Central memory CD8-positive, alpha-beta T cell (primary cell): ENCODE measurements around the gene IFI44.

Experiments
- ATAC-seq: fragments of 150-1000 bp; cut with Tn5 transposase; replicated peaks from 2 replicates; pipeline ENCODE4 v1.10.0; 2022; ENCODE audit warnings: mild to moderate bottlenecking, moderate FRiP score, moderate number of reproducible peaks; ENCODE audit not compliant: poor library complexity, severe bottlenecking; ENCODE audit errors: extremely low read depth
- DNase-seq, 2 donors: peaks; one replicate each; pipeline ENCODE4 v3.0.0; 2021; ENCODE audit warnings: low spot score in 2 of 2
- H3K27ac Mint-ChIP-seq: one replicate; pipeline ENCODE4 v1.8.0; 2022; ENCODE audit warnings: low read depth, mild to moderate bottlenecking, moderate library complexity, mixed read lengths
- H3K27me3 Mint-ChIP-seq: one replicate; pipeline ENCODE4 v1.8.0; 2022; ENCODE audit warnings: mixed read lengths
- H3K36me3 Mint-ChIP-seq: one replicate; pipeline ENCODE4 v1.8.0; 2022; ENCODE audit warnings: mild to moderate bottlenecking, moderate library complexity, mixed read lengths; ENCODE audit not compliant: insufficient read depth
- H3K4me1 Mint-ChIP-seq: one replicate; pipeline ENCODE4 v1.8.0; 2022; ENCODE audit warnings: mixed read lengths
- H3K4me3 Mint-ChIP-seq: one replicate; pipeline ENCODE4 v1.8.0; 2022; ENCODE audit warnings: mild to moderate bottlenecking, moderate library complexity, mixed read lengths
- H3K9me3 Mint-ChIP-seq: one replicate; pipeline ENCODE4 v1.8.0; 2022; ENCODE audit warnings: mixed read lengths

IFI44 gene

DNA sequence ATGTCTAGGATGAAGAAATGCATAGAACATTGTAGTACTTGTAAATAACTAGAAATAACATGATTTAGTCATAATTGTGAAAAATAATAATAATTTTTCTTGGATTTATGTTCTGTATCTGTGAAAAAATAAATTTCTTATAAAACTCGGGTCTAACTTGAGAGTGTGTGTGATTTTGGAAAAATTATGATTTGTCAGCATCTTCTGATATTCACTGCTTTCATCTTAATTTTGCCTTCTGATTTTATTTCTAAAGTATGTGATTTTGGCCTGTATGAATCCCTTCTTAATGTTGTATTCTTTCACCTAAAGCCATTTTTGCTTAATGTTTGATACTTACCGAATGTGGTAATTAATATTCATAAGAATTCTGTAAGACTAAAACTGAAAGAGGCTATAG is 14.3 kb downstream of the IFI44 start:
- peaks cover 34% of the 10 kb centered on the region for H3K36me3 Mint-ChIP-seq
- no peak overlapping the region for H3K27ac Mint-ChIP-seq
- H3K4me1 Mint-ChIP-seq, result peaks cover 6% of the 10 kb centered on the region
- ATAC-seq (no peak), DNase-seq (no peak)
- H3K27me3 Mint-ChIP-seq, result no peaks in the 10 kb centered on the region
- no peaks in the 10 kb centered on the region for H3K9me3 Mint-ChIP-seq
- H3K4me3 Mint-ChIP-seq, result no peak overlapping the region

- DNase-seq, result no peak
- peaks cover 30% of the 10 kb centered on the region for H3K36me3 Mint-ChIP-seq
These were observed 15.1 kb downstream of the IFI44 start for GRCh38 chr1:78664763-78665162.

GRCh38 chr1:78665809-78666208 is 16.2 kb downstream of the IFI44 start:
- H3K27me3 Mint-ChIP-seq, result no peaks in the 10 kb centered on the region
- no peak overlapping the region for H3K4me3 Mint-ChIP-seq
- H3K36me3 Mint-ChIP-seq, result peaks cover 21% of the 10 kb centered on the region
- DNase-seq (no peak), ATAC-seq (no peak)
- H3K27ac Mint-ChIP-seq, result no peak overlapping the region
- H3K4me1 Mint-ChIP-seq, result no peaks in the 10 kb centered on the region
- H3K9me3 Mint-ChIP-seq, result no peaks in the 10 kb centered on the region

More at GRCh38 chr1:78664763-78665162, 15.1 kb downstream of the IFI44 start:
- Mint-ChIP-seq H3K27me3 (no peaks in the 10 kb centered on the region), H3K9me3 (no peaks in the 10 kb centered on the region), H3K4me1 (peaks cover 2% of the 10 kb centered on the region), H3K27ac (no peak overlapping the region), H3K4me3 (no peak overlapping the region)
- no peak for ATAC-seq

DNA sequence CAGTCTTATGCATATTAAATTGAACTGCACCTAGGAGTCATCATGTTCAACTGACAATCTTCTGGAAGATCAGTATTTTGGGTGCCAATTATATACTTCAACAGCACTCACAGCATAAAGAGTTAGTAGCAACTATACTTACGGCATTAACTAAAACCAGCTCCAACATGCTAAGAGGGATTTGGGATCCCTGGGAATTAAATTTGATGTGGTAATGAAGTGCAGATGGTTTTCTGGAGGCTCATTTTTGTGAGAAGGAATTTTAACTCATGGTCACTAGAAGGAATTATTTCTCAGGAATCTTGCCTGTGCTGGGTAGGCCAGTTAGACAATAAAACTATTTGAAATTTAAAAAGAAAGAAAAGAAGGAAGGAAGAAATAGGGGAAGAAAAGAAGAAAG is 18.3 kb downstream of the IFI44 start:
- no peak for DNase-seq
- no peak overlapping the region for H3K27ac Mint-ChIP-seq
- no peaks in the 10 kb centered on the region for H3K9me3 Mint-ChIP-seq
- no peak for ATAC-seq
- no peaks in the 10 kb centered on the region for H3K27me3 Mint-ChIP-seq
- no peak overlapping the region for H3K4me3 Mint-ChIP-seq
- H3K4me1 Mint-ChIP-seq, result peaks cover 6% of the 10 kb centered on the region
- peaks cover 6% of the 10 kb centered on the region for H3K36me3 Mint-ChIP-seq

DNA sequence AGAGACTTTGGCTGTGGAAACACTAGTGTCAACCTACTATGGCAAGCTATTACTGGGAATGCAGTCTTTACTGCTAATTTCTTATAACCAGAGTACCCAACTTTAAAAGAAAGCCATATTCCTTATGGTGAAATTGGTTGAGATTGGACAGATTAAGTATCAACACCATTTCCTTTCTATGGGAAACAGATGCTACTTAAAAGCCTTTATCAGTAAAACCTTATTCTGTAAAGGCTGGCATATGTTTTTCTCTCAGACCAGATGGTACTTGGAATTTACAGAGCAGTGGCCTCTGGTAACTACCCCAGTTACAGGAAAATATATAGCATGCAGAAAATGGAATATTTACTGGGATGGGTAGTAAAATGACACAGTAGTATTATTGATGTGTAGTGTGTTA is 18.8 kb downstream of the IFI44 start:
- no peaks in the 10 kb centered on the region for H3K9me3 Mint-ChIP-seq
- DNase-seq (no peak), ATAC-seq (no peak)
- H3K27ac Mint-ChIP-seq, result no peak overlapping the region
- no peak overlapping the region for H3K4me3 Mint-ChIP-seq
- no peaks in the 10 kb centered on the region for H3K27me3 Mint-ChIP-seq
- H3K4me1 Mint-ChIP-seq, result peaks cover 6% of the 10 kb centered on the region
- H3K36me3 Mint-ChIP-seq, result peaks cover 1% of the 10 kb centered on the region

DNA sequence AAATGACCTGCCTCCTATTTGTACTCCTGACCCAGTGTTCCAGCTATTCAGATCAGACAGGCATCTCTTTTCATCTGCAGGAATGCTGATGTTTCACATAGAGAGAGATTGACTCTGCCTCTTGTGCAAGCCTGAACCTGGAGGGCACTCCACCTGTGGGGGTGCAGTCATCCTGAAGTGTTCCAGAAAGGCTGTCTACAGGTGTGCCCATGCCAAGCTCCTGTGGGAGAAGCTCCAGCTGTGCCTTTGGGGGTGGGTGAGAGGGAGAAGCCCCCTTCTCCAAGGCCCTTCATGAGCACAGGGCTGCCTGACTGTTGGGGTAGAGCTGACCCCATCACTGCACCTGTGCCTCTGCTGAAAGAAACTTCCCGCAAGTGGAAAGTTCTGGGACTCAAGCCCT is 22.8 kb downstream of the IFI44 start:
- Mint-ChIP-seq H3K4me3 (no peak overlapping the region), H3K9me3 (no peaks in the 10 kb centered on the region), H3K36me3 (no peaks in the 10 kb centered on the region), H3K27me3 (no peaks in the 10 kb centered on the region), H3K4me1 (peaks cover 6% of the 10 kb centered on the region), H3K27ac (no peak overlapping the region)
- ATAC-seq (no peak), DNase-seq (no peak)

DNA sequence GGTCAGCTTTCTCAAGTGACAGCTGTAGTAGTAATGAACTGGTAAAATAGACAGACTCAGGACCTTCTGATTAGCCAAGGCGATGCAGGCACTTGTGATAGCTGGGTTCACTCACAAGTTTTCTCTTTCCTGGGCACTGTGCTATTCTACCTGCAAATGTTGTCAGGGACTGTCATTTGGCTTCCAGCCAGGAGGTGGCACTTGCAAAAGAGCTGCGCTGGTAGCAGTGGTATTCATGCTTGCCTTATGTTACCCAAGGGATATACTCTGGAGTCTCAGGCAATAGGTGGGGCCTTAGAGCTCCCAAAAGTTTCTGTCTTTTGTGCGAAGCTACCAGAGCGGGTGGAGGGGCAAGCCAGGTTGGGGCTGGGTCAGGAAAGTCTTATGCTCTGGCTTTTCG is 23.5 kb downstream of the IFI44 start:
- no peak for ATAC-seq
- H3K9me3 Mint-ChIP-seq, result no peaks in the 10 kb centered on the region
- H3K36me3 Mint-ChIP-seq, result no peaks in the 10 kb centered on the region
- no peak overlapping the region for H3K27ac Mint-ChIP-seq
- no peaks in the 10 kb centered on the region for H3K27me3 Mint-ChIP-seq
- DNase-seq, result no peak
- no peak overlapping the region for H3K4me3 Mint-ChIP-seq
- peaks cover 9% of the 10 kb centered on the region for H3K4me1 Mint-ChIP-seq

GRCh38 chr1:78676347-78676982 is 26.8 kb downstream of the IFI44 start:
- Mint-ChIP-seq H3K9me3 (no peaks in the 10 kb centered on the region), H3K27me3 (no peaks in the 10 kb centered on the region)
- ATAC-seq, result no peak

DNA sequence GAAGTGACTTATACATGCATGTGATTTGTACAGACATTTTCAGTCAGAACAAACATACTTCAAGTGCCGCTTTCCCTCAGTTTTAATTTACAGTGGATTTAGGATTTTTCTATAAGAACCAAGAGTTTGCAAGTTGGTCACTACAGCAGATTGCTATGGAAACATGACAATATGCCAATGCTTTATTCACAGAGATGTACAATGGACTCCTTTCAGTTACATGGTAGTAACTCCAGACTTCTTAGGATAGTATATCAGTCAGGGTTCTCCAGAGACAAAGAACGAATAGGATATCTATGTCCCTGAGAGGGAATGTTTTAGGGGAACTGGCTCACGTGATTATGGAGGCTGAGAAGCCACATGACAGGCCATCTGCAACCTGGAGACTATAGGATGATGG is 27.4 kb downstream of the IFI44 start:
- no peak overlapping the region for H3K4me3 Mint-ChIP-seq
- ATAC-seq (no peak), DNase-seq (no peak)
- H3K27ac Mint-ChIP-seq, result no peak overlapping the region
- no peaks in the 10 kb centered on the region for H3K9me3 Mint-ChIP-seq
- H3K27me3 Mint-ChIP-seq, result no peaks in the 10 kb centered on the region
- H3K4me1 Mint-ChIP-seq, result peaks cover 6% of the 10 kb centered on the region
- no peaks in the 10 kb centered on the region for H3K36me3 Mint-ChIP-seq

More at GRCh38 chr1:78676347-78676982, 26.8 kb downstream of the IFI44 start:
- H3K27ac Mint-ChIP-seq, result no peak overlapping the region
- no peak overlapping the region for H3K4me3 Mint-ChIP-seq
- no peak for DNase-seq
- peaks cover 10% of the 10 kb centered on the region for H3K4me1 Mint-ChIP-seq
- H3K36me3 Mint-ChIP-seq, result no peaks in the 10 kb centered on the region

DNA sequence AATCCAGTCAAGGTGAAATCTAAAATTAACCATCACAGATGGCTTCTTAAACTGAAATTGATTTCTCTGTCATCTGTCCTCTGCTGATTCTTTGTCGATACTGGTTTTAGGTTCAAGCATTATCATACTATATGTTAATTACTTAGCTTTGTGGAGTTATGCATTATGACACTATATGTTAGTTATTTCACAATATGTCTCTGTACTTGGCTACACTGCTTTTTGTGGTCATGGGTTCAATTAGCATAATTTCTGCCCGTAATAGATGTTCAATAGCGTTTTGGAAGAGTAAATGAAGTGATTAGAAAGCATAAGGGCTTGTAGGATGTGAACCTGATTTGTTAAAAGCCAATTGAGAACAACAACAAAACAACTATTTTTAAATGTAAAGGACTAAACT is 28.2 kb downstream of the IFI44 start:
- DNase-seq, result no peak
- Mint-ChIP-seq H3K4me1 (peaks cover 6% of the 10 kb centered on the region), H3K4me3 (no peak overlapping the region), H3K9me3 (no peaks in the 10 kb centered on the region), H3K36me3 (no peaks in the 10 kb centered on the region), H3K27ac (no peak overlapping the region), H3K27me3 (no peaks in the 10 kb centered on the region)
- ATAC-seq, result no peak

- Mint-ChIP-seq H3K9me3 (no peaks in the 10 kb centered on the region), H3K4me1 (peaks cover 6% of the 10 kb centered on the region), H3K27ac (no peak overlapping the region), H3K36me3 (no peaks in the 10 kb centered on the region), H3K27me3 (no peaks in the 10 kb centered on the region), H3K4me3 (no peak overlapping the region)
- ATAC-seq (no peak), DNase-seq (no peak)
These were observed 28.7 kb downstream of the IFI44 start for GRCh38 chr1:78678324-78678723.

DNA sequence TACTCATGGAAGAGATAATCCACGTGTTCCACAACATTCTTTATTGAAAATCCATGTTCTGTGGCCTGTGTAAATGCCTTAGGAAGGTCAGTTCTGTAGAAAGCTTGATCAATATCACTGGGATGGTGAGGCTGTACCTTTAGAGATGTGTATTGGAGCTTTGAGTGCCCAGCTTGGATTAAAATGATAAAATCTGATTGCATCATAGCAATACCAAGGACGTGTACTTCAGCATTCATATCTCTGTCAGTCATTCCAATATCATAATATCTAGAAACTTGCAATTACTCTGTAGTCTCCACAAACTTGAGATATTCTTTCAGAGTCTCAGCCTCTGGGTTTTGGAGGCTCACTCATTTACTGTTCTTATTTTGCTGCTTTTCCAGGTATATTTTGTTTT is 31.6 kb downstream of the IFI44 start:
- Mint-ChIP-seq H3K27ac (no peak overlapping the region), H3K9me3 (no peaks in the 10 kb centered on the region)

GRCh38 chr1:78682496-78682895 is 32.9 kb downstream of the IFI44 start:
- peaks cover 6% of the 10 kb centered on the region for H3K4me1 Mint-ChIP-seq
- no peak overlapping the region for H3K4me3 Mint-ChIP-seq
- no peak for ATAC-seq
- peaks cover 15% of the 10 kb centered on the region for H3K27me3 Mint-ChIP-seq
- H3K27ac Mint-ChIP-seq, result no peak overlapping the region
- H3K9me3 Mint-ChIP-seq, result no peaks in the 10 kb centered on the region
- H3K36me3 Mint-ChIP-seq, result peaks cover 2% of the 10 kb centered on the region
- DNase-seq, result no peak

More for the DNA sequence above, 31.6 kb downstream of the IFI44 start:
- peaks cover 2% of the 10 kb centered on the region for H3K36me3 Mint-ChIP-seq
- ATAC-seq, result no peak
- peaks cover 15% of the 10 kb centered on the region for H3K27me3 Mint-ChIP-seq
- H3K4me1 Mint-ChIP-seq, result peaks cover 6% of the 10 kb centered on the region
- no peak overlapping the region for H3K4me3 Mint-ChIP-seq
- DNase-seq, result no peak
